IMR-90 (cell line): ENCODE data around the gene LTB4R2.

Source experiments
- CTCF ChIP-seq: conservative IDR thresholded peaks from 2 replicates; pipeline ENCODE4 v1.5.1; 2012; ENCODE audit warnings: mild to moderate bottlenecking, low read depth, low read length, improper control_type of control experiment
- MAFK ChIP-seq: IDR thresholded peaks from 2 replicates; pipeline ENCODE4 v1.6.1; 2012; ENCODE audit warnings: low read depth, low read length, improper control_type of control experiment
- MAZ ChIP-seq: IDR thresholded peaks from 2 replicates; pipeline ENCODE4 v1.6.1; 2012; ENCODE audit warnings: low read depth, mild to moderate bottlenecking, low read length, improper control_type of control experiment, moderate library complexity, borderline replicate concordance
- POLR2A ChIP-seq: IDR thresholded peaks from 2 replicates; pipeline ENCODE4 v1.6.1; 2012; ENCODE audit warnings: mild to moderate bottlenecking, low read depth, low read length
- SMC3 ChIP-seq: fragments of 150-350 bp; IDR thresholded peaks from 2 replicates; pipeline ENCODE4 v1.6.1; 2016; ENCODE audit warnings: low read depth, mild to moderate bottlenecking, antibody characterized with exemption, low read length, moderate library complexity

DNA sequence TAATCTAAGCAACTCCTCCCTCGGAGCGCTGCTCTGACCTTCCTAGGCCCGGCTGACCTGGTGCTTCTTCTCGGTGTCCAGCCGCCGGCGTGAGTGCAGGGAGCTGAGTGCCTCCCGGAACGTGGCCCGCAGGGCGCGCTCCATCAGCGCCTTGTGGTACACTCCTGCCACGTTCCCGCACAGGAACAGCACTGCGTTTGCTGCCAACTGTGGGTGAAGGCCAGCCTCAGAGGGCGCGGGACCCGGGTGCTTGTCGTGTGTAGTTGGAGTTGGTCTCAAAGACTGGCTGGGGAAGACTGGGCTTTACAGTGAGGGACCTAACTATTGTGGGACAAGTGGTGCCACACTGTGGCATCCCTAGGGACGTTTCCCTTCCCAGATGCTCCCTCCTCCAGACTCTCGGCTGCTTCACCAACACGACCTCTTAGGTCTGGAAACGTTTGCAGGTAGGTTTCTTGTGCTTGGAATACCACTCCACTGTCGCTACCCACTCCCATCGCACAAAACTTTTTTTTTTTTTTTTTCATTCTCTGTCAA lies 21.9 kb downstream of the LTB4R2 start:
- no peak for TF ChIP-seq SMC3
- TF ChIP-seq MAZ, result no peak
- TF ChIP-seq CTCF, result no peak
- no peak for TF ChIP-seq POLR2A
- TF ChIP-seq MAFK, result no peak
